IPS DF 19.7 (cell line): ENCODE measurements around the gene XAB2.

Experiments used
- DNase-seq: peaks from one replicate; pipeline ENCODE4 v3.0.0-alpha.2; 2013; ENCODE audit warnings: low read depth, low spot score

Gene XAB2

DNA sequence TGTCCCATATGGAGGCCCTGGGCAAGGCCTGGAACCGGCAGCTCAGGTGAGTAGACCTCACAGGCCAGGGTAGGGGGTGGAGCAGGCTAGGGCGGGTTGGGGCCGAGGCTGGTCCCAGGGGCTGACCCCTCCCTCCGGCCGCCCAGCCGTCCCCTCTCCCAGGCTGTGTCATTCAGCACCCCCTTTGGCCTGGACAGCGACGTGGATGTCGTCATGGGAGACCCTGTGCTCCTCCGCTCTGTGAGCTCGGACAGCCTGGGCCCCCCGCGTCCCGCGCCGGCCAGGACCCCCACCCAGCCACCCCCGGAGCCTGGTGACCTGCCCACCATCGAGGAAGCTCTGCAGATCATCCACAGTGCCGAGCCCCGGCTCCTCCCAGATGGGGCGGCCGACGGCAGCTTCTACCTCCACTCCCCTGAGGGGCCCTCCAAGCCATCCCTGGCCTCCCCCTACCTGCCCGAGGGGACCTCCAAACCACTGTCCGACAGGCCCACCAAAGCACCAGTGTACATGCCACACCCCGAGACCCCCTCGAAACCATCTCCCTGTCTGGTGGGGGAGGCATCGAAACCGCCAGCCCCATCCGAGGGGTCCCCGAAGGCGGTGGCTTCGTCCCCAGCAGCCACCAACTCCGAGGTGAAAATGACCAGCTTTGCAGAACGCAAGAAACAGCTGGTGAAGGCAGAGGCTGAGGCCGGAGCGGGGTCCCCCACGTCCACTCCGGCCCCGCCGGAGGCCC is 17.6 kb downstream of the XAB2 start:
- DNase-seq: no peak

DNA sequence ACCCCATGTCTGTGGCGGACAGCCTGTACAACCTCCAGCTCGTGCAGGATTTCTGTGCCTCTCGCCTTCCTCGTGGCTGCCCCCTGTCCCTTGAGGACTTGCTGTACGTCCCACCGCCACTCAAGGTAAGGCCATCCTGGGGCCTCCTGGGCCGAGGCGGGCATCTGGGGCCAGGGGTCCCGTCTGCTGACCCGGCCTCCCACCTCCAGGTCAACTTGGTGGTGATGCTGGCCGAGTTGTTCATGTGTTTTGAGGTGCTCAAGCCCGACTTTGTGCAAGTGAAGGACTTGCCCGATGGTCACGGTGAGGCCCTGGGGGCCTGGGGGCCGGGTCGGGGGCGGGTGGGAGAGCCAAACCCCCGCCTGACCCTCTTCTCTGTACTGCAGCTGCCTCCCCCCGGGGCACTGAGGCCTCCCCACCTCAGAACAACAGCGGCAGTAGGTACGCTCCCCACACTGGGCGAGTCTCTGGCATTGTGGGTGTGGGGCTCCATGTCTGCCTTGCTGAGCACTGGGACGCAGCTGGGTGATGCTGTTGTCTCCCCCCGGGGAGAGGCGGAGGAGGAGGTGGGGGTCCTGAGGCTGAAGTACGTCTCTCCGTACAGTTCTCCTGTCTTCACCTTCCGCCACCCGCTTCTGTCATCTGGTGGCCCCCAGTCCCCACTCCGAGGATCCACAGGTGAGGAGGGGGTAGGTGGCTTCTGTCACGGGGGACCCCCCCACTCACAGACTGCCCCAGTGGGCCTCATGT is 18.7 kb downstream of the XAB2 start:
- no peak for DNase-seq

DNA sequence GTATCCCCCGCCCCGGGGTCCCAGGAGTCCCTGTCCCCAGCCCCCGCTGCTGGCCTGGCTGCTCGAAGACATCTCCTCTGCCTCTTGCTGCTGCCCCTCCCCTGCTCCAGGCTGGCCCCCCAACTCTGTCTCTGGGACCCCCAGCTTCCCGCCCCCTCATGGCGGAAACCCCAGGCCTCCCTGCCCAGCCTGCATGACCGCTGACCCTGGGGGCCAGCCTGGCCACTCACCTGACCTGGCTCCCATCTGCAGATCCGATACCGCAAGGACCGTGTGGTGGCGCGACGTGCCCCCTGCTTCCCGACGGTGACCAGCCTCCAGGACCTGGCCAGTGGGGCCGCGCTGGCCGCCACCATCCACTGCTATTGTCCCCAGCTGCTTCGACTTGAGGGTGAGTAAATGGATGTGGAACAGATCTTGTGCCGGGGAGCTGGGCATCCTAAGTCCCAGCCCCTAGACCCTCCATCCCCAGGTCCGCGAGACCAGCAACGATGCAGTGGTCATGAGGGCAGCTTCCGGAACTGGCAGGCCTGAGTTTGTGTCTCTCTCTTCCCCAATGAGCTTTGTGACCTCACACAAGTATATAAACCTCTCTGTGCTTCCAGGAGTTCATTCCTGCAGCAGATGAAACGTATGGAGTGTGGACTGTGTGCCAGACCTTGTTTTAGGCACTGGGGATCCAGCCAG is 21.3 kb downstream of the XAB2 start:
- no peak for DNase-seq

DNA sequence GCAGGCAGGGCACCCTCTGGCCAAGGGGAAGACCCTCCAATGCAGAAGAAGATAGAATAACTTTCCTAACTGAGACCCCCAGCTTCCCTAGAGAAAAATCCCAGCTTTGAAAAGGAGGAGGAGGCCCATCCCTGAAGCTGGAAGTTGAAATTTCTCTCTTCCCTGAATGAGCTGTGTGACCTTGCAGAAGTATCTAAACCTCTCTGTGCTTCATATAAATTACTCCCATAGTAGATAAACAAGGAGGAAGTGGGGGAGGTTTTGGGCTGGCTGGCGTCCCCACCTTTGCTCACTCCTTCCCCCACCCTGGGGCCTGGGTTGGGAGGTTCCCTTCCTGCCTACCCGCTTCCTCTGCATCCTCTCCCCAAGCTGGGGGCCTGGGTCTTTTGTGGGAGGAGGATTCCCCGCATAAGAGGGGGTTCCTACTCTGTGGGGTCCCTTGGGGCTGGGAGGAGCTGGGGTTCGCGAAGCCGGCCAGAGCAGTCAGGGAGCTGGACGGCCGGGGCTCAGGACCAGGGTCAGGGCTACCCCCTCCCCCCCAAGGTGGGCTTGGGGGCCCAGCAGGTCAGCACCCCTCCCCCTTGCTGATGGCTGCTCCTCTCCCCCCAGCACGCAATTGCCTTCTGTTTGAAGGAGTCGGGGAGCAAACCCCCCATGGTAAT is 22.0 kb downstream of the XAB2 start:
- DNase-seq: no peak

DNA sequence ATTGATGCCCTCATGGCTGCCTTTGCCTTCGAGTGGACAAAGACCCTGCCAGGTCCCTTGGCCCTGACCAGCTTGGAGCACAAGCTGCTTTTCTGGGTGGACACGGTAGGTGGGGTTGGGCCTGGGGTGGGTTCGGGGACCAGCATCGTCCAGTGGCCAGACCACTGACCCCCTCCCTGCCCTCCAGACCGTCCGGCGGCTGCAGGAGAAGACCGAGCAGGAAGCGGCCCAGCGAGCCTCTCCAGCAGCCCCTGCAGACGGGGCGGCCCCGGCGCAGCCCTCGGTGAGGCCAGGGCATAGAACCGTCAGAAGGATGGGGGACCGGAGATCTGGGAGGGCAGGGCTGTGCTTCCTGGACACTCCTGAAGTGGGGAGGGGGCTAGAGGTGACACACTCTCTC is 23.1 kb downstream of the XAB2 start:
- DNase-seq: no peak

DNA sequence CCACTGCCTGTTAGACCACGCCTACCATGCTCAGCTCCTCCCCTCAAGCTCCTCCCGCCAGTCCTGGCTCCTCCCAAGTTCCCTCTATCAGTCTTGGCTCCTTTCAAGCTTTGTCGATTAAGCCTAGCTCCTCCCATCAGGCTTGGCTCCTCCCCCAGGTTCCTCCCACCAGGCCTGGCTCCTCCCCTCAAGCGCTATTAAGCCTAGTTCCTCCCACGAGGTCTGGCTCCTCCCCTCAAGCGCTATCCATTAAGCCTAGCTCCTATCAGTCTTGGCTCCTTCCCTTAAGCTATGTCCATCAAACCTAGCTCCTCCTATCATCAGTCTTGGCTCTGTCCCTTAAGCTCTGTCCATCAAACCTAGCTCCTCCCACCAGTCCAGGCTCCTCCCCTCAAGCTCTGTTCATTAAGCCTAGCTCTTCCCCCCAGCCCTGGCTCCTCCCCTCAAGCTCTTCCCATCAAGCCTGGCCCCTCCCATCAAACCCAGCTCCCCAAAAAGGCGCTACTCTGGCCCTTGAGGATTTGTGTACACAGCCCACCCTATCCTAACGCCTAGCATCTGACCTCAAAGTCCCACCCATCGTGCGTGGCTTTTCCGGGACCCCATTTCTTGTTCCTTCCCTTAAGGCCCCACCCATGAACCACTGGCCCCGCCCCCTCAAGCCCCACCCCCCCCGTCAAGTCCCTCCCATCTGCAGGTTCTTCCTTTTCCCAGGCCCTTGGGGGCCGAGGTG is 23.7 kb downstream of the XAB2 start:
- DNase-seq: peak; percentile 82

DNA sequence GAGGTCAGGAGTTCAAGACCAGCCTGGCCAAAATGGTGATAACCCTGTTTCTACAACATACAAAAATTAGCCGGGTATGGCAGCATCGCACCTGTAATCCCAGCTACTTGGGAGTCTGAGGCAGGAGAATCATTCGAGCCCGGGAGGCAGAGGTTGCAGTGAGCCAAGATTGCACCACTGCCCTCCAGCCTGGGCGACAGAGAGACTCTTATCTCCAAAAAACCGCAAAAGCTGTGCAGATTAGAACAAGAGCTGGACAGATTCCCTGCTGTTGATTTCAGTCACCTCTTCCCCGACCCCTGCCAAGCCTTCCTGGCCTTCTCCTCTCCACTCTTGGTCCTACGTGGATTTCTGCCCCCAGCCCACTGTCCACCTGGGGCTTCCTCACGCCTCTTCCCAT is 25.4 kb downstream of the XAB2 start:
- no peak for DNase-seq

DNA sequence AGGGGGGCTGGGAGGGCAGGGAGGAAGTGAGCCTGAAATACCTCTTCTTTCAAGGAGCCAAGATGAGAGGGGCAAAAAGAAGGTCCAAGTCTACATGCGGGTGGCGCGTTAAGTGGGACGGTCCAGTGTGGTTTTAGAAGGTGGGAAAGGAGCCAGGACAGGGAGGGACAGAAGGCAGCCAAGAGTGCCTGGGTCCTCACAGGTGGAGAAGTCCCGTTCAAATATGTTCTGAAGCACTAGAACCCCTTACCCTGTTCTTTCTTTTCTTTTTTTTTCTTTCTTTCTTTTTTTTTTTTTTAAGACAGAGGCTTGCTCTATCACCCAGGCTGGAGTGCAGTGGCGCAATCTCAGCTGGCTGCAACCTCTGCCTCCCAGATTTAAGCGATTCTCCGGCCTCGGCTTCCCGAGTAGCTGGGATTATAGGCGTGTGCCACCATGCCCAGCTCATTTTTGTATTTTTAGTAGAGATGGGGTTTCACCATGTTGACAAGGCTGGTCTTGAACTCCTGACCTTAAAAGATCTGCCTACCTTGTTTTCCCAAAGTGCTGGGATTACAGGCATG is 26.3 kb downstream of the XAB2 start:
- DNase-seq: no peak

DNA sequence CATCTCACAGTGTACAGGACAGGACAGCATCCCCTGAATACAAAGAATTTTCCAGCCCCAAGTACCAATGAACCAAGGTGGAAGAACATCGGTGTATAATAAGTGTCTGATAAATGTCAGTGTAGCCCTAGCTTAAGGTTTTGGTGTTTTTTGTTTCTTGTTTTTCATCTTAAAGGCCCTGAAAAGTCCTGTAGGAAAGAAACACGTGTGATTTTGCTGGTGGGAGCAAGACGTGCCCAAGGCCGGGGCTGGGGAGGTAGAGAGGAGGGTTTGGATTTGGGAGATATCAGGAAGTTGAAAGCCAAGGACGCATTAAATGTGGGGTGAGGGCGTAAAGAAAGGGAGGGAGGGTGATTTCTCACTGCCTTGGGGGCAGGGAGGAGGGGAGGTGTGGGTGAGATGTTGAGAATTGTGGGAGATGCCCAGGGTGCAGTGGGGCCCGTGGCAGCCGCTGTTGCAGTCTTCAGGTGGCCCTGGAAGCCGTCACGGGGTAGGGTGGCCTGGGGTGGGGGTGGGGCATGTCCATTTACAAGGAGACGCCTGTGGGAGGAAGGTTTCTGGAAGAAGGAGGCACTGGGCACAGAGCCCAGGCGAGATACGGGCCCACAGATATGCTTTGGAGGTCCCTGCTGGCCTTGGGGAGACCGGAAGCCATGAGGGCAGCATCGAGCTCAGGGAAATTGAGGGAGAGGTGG is 27.0 kb downstream of the XAB2 start:
- DNase-seq: no peak

DNA sequence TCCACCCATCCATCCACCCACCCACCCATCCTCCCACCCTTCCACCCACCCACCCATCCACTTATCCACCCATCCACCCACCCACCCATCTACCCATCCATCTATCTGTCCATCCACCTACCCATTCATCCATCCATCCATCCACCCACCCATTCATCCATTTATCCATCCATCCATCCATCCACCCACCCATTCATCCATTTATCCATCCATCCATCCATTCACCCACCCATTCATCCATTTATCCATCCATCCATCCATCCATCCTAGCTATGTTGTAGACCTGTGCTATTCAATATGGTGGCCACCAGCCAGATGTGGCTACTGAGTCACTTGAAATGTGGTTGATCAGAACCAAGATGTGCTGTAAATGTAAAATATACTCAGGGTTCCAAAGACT is 28.6 kb downstream of the XAB2 start:
- DNase-seq: no peak

DNA sequence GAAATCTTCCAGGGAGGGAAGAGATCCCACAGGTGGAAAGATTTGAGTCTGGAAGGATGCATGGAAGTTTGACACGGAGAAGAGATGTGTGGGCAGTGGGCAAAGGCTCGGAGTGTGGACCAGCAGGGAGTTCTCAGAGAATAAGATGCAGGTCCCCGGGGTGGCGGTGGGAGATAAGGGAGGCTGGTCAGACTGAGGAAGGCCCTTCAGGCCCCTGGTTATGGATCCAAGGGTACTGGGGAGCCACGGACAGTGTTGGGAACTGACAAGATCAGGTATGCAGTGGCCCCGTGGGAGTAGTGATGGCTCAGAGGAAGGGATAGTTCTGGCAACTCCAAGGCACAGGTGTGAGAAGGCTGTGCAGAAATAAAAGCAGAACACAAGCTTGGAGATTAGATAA is 31.2 kb downstream of the XAB2 start:
- no peak for DNase-seq

DNA sequence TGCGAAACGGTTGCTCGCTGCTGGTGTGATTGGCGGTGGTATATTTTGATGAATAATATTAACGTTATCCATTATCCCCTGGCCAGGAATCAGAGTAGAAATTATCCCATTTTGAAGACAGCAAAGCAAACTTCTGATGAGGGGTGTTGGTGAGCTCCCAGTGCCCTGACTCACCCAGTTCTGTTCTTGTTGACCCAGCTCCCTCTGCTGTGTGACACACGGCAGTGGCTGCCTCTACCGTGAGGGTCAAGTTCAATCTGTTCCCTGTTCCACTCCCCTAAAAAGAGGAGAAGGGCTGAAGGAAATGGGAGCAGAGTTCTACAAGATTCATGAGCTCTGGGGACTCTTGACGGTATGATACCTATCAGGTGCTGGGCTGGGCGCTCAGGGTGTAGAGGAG is 31.7 kb downstream of the XAB2 start:
- no peak for DNase-seq

DNA sequence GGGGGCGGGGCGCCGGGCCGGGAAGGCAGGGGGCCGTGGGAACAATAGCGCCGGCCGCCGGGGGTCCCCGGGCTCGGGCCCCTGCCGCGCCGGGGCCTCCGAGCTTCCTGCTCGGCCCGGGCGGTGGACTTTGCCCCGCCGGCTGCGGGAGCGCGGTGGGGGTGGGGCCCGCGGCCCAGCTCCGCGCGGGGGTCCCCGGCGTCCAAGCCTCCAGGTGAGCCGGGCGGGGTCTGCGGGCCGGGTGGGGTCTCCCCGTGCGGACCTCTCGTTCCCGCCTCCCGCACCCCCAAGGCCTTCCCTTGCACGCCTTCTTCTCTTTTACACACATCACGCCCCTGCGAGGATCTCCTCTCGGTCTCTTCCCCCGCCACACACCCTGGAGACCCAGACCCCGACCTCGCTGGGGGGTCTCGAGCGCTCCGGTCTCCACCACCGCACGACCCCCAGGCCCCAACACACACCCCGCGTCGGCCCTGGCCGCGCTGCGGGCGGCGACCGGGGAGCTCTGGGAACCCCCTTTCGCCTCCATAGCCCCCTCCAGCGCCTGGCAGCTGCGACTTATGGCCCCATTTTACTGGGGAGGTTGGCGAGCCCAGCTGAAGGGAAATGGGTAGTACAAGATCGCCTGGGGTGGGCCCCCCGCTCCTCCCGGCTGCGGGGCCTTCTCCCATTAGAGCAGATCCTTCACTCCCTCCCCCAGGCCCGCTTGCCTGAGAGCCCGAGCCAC is 33.0 kb downstream of the XAB2 start:
- DNase-seq: no peak

DNA sequence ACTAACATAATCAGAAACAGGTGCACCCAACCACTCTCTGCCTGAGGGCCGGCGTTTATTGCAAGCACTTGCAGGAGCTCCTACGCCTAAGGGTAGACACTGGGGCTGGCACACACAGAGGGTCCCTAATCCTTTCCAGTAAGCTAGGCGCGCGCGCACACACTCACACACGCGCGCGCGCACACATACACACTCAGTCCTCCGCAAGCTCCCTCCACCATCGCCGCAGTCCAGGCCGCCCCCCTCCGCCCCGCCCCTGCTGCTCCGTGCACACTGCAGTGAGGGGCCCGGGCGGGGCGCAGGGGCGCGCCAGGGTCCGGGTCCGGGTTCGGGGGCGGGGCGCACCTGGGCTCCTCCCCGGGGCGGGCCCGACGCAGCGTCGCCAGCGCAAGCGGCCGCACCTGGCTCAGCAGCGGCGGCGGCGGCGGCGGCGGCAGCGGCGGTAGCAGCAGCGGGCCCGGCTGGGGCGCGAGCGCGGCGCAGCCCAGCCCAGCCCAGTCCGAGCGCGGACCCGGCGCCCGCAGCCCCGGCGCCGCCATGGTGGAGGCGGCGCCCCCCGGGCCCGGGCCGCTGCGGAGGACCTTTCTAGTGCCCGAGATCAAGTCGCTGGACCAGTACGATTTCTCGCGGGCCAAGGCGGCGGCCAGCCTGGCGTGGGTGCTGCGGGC is 33.7 kb downstream of the XAB2 start, which contains the start of gene CAMSAP3:
CAMSAP3 (plus strand) TSS at position 398 of the 668 bp plus-strand sequence; CDS start at position 538, 140 bp downstream.
- no peak for DNase-seq

DNA sequence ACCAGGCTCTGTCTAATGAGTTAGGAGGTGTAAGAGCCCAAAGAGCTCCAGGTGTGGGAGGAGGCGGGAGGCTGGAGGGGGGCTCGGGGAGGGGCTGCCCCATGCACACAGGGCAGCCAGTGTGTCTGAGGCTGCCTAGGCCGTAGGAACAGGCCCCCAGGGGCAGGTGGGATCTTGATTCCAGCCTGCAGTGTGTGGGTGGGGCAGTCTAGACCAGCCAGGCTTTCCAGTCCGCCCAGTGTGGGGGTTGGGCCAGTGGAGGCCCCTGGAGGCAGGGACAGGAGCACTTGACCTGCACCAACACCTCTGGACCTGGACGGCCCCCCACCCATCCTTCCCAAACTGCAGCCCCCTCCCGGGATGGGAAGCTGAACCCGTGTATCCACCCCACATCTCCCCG is 39.1 kb downstream of the XAB2 start:
- DNase-seq: no peak

DNA sequence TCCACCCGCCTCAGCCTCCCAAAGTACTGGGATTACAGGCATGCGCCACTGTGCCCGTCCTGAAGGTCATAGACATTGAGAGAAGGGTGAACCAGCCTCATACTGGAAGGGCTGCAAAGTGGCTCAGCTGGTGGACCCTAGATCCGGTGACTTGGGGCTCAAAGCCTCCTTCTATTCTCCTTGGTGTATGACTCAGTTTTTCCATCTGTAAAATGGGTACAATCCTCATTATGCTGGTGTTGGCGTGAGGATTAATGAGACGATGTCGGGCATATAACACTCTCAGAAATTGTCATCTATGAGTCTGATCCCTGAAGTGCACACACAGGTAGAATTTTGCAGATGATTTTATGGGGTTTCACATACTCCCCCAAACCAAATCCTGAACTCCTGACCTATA is 39.5 kb downstream of the XAB2 start:
- DNase-seq: no peak

DNA sequence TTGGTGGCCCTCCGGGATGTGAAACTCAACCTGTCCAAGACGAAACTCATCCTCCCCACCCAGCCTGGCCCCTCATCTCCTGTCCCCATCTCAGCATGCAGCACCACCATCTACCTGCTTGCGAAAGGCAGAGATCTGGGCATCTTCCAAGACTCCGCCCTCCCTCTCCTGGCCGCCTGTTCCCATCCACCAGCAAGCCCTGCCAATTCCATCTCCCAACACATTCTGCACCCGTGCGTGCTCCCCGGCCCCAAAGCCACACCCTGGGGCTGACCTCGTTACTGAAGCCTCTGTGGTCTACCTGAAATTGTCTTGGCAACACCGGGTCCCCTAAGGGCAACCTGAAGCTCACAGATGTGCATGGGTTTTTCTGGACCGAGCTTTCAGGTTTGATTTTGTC is 46.9 kb downstream of the XAB2 start:
- DNase-seq: no peak

DNA sequence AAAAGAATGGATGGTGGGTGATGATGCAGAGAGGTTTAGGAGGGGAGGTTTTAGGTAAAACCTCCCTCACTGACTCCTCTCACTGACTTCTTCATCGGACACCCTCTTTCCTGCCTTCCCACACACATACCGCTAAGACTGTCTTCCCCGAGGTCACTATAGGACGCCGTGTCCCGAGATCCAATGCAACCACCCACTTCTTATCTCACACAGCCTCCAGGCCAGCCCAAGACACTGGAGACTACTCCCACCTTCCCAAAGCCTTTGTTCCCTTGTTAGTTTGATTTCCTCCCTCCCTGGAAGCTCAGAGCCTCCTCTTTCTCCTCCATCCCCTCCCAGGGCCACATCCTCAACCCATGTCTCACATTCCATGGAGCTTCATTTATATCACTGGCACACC is 50.2 kb downstream of the XAB2 start:
- DNase-seq: no peak

DNA sequence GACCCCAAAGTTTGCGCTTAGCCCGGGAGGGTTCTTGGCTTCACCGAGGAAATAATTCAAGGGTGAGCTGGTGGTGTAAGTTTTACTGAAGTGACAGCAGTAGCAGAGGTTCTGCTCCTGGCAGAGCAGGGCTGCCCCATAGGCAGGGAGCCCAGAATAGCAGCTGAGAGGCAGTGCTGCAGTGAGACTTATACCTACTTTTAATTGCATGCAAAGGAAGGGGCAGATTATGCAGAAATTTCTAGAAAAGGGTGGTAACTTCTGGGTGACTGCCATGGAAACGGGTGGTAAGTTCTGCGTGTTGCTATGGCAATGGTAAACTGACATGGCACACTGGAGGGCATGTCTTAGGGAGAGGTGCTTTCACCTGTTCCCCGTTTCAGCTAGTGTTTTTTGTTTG is 51.2 kb downstream of the XAB2 start:
- no peak for DNase-seq
